GM12872 (cell line): ENCODE data around the gene GADD45G.

Experiments
- CTCF ChIP-seq: IDR thresholded peaks from 3 replicates; pipeline ENCODE4 v1.5.1; 2011; ENCODE audit warnings: low read depth, mild to moderate bottlenecking, low read length, moderate library complexity; ENCODE audit not compliant: insufficient read depth

The GADD45G gene

GRCh38 chr9:89600831-89601230, 4.0 kb upstream of the GADD45G start:
- TF ChIP-seq CTCF: no peak

- TF ChIP-seq CTCF: no peak
These were observed 3.5 kb upstream of the GADD45G start for GRCh38 chr9:89601306-89601705.

- no peak for TF ChIP-seq CTCF
These were observed 2.8 kb upstream of the GADD45G start for GRCh38 chr9:89601856-89602562.

GRCh38 chr9:89602978-89603766, 1.6 kb upstream of the GADD45G start:
- TF ChIP-seq CTCF: peak; percentile 91

GRCh38 chr9:89603767-89604665, 796 bp upstream of the GADD45G start:
- peak; percentile 47 for TF ChIP-seq CTCF

- no peak for TF ChIP-seq CTCF
These were observed 745 bp downstream of the GADD45G start for GRCh38 chr9:89605465-89606048.
